H1 (cell line): Measurements from ENCODE around the gene GRM8. TPM values are rescaled to one million over a fixed set of nuclear protein-coding genes. Genes with fewer than 3 reads are reported as not detected.

ENCODE experiments used
- CTCF ChIA-PET: fragments of 300-600 bp; sonication (Branson Sonifier 250); formaldehyde crosslinking; loops from one replicate; lab custom pipeline; 2021; ENCODE audit not compliant: partially characterized antibody; lab: Charles Lee
- POLR2A ChIA-PET: fragments of 300-600 bp; sonication (Branson Sonifier 250); formaldehyde crosslinking; loops from one replicate; lab custom pipeline; 2021; ENCODE audit warnings: inconsistent platforms; ENCODE audit not compliant: partially characterized antibody; lab: Charles Lee
- DNase-seq, 2 experiments: peaks; one replicate each; pipeline versions ENCODE4 v3.0.0 to v3.0.0-alpha.2; 2010 to 2022; ENCODE audit warnings: low spot score in 2 of 2, low read depth in 1 of 2, mixed read lengths in 1 of 2
- FAIRE-seq: peaks from 2 replicates; lab custom pipeline; 2011; peaks lifted over from hg19 to GRCh38; lab: Jason Lieb, UNC
- H2AFZ ChIP-seq: 2 replicates; pipeline ENCODE4 v1.8.1; 2012; ENCODE audit warnings: low read length, inconsistent platforms
- H2AK5ac ChIP-seq: 2 replicates; pipeline ENCODE4 v1.6.1; 2013; ENCODE audit warnings: low read depth, low read length
- H2BK120ac ChIP-seq: replicated peaks from 2 replicates; pipeline ENCODE3; 2013; ENCODE audit warnings: low read depth, low read length, inconsistent platforms
- H2BK12ac ChIP-seq: 2 replicates; pipeline ENCODE4 v1.6.1; 2013; ENCODE audit warnings: low read depth, low read length
- H2BK15ac ChIP-seq: 2 replicates; pipeline ENCODE4 v1.6.1; 2013; ENCODE audit warnings: low read length
- H2BK20ac ChIP-seq: 2 replicates; pipeline ENCODE4 v1.6.1; 2013; ENCODE audit warnings: low read length
- H2BK5ac ChIP-seq: 2 replicates; pipeline ENCODE4 v1.6.1; 2013; ENCODE audit warnings: low read depth, low read length
- H3K14ac ChIP-seq: 2 replicates; pipeline ENCODE4 v1.6.1; 2013; ENCODE audit warnings: inconsistent platforms; ENCODE audit not compliant: insufficient read length
- H3K18ac ChIP-seq: 2 replicates; pipeline ENCODE4 v1.6.1; 2013; ENCODE audit warnings: low read length; ENCODE audit errors: extremely low read depth
- H3K23ac ChIP-seq: 2 replicates; pipeline ENCODE4 v1.6.1; 2013; ENCODE audit warnings: inconsistent platforms; ENCODE audit not compliant: insufficient read length
- H3K23me2 ChIP-seq: 2 replicates; pipeline ENCODE4 v1.6.1; 2013; ENCODE audit warnings: low read depth, low read length
- H3K27ac ChIP-seq: 2 replicates; pipeline ENCODE4 v1.6.1; 2011; ENCODE audit warnings: low read depth, low read length, inconsistent platforms
- H3K27me3 ChIP-seq, 4 experiments: replicated peaks in 1 of 4; 1 replicate in 1 of 4; 2 replicates in 3 of 4; pipeline versions ENCODE4 v1.6.1 to v1.8.1; 2011 to 2013; ENCODE audit warnings: low read length in 3 of 4, mild to moderate bottlenecking in 3 of 4, inconsistent platforms in 2 of 4, mixed read lengths in 2 of 4, moderate library complexity in 1 of 4; ENCODE audit not compliant: control insufficient read depth in 3 of 4, insufficient read depth in 3 of 4; ENCODE audit errors: extremely low read depth in 1 of 4
- H3K36me3 ChIP-seq, 4 experiments: 2 replicates each; pipeline versions ENCODE4 v1.6.1 to v1.8.1; 2011 to 2013; ENCODE audit warnings: mild to moderate bottlenecking in 4 of 4, low read length in 3 of 4, moderate library complexity in 2 of 4, control low read depth in 1 of 4, inconsistent platforms in 1 of 4; ENCODE audit not compliant: insufficient read depth in 4 of 4, control insufficient read depth in 2 of 4
- H3K4ac ChIP-seq: replicated peaks from 2 replicates; pipeline ENCODE3; 2013; ENCODE audit warnings: low read length, low read depth, mixed read lengths, inconsistent platforms; ENCODE audit not compliant: insufficient read length
- H3K4me1 ChIP-seq, 4 experiments: replicated peaks in 1 of 4; 1 replicate in 1 of 4; 2 replicates in 3 of 4; pipeline versions ENCODE4 v1.6.1 to v1.8.1; 2011 to 2013; ENCODE audit warnings: low read length in 3 of 4, inconsistent platforms in 2 of 4, mixed read lengths in 1 of 4; ENCODE audit not compliant: insufficient read depth in 4 of 4, control insufficient read depth in 3 of 4
- H3K4me2 ChIP-seq, 2 experiments: 2 replicates each; pipeline versions ENCODE4 v1.6.1 to v1.8.1; 2011 to 2013; ENCODE audit warnings: low read depth in 2 of 2, low read length in 2 of 2, control low read depth in 1 of 2, inconsistent platforms in 1 of 2, mild to moderate bottlenecking in 1 of 2; ENCODE audit not compliant: insufficient read depth in 1 of 2
- H3K4me3 ChIP-seq, 4 experiments: fragments of 200-600, 300-600 bp in 1 of 4; sonication (generic), shearing (Covaris generic), sonication (Bioruptor Twin) in 1 of 4; 2 replicates each; pipeline versions ENCODE4 v1.5.1 to v1.8.1; 2011 to 2016; ENCODE audit warnings: low read length in 4 of 4, low read depth in 3 of 4, control low read depth in 2 of 4, inconsistent platforms in 2 of 4, mild to moderate bottlenecking in 2 of 4, mixed read lengths in 1 of 4, moderate library complexity in 1 of 4; ENCODE audit not compliant: insufficient read depth in 2 of 4; ENCODE audit errors: extremely low read depth in 1 of 4
- H3K56ac ChIP-seq: replicated peaks from 2 replicates; pipeline ENCODE3; 2013; ENCODE audit warnings: low read depth, mild to moderate bottlenecking, mixed read lengths, low read length, inconsistent platforms; ENCODE audit not compliant: insufficient read length
- H3K79me1 ChIP-seq: 2 replicates; pipeline ENCODE4 v1.6.1; 2013; ENCODE audit warnings: low read depth, low read length, control low read depth
- H3K79me2 ChIP-seq, 2 experiments: 2 replicates each; pipeline versions ENCODE4 v1.6.1 to v1.8.1; 2012 to 2013; ENCODE audit warnings: low read length in 2 of 2, mild to moderate bottlenecking in 2 of 2, inconsistent platforms in 1 of 2; ENCODE audit not compliant: insufficient read depth in 2 of 2, control insufficient read depth in 1 of 2
- H3K9ac ChIP-seq, 4 experiments: replicated peaks in 1 of 4; 1 replicate in 1 of 4; 2 replicates in 3 of 4; pipeline versions ENCODE4 v1.6.1 to v1.8.1; 2011 to 2013; ENCODE audit warnings: low read depth in 3 of 4, low read length in 3 of 4, control low read depth in 2 of 4, mild to moderate bottlenecking in 2 of 4, moderate library complexity in 2 of 4, inconsistent platforms in 1 of 4; ENCODE audit errors: extremely low read depth in 1 of 4
- H3K9me3 ChIP-seq, 2 experiments: 2 replicates each; pipeline versions ENCODE4 v1.6.1 to v1.8.1; 2012 to 2013; ENCODE audit warnings: mild to moderate bottlenecking in 2 of 2, moderate library complexity in 2 of 2, control low read depth in 1 of 2, inconsistent platforms in 1 of 2, low read depth in 1 of 2, low read length in 1 of 2, mixed read lengths in 1 of 2; ENCODE audit not compliant: insufficient read depth in 2 of 2
- H4K20me1 ChIP-seq, 2 experiments: replicated peaks in 1 of 2; 2 replicates each; pipeline versions ENCODE3 to v1.8.1; 2011 to 2013; ENCODE audit warnings: inconsistent platforms in 2 of 2, low read length in 2 of 2, mild to moderate bottlenecking in 1 of 2; ENCODE audit not compliant: insufficient read depth in 2 of 2, control insufficient read depth in 1 of 2
- H4K5ac ChIP-seq: 2 replicates; pipeline ENCODE4 v1.6.1; 2013; ENCODE audit warnings: low read length, low read depth, mixed read lengths, inconsistent platforms; ENCODE audit not compliant: insufficient read length
- H4K8ac ChIP-seq: 2 replicates; pipeline ENCODE4 v1.8.0; 2013; ENCODE audit warnings: mild to moderate bottlenecking, moderate library complexity, low read length, inconsistent platforms; ENCODE audit not compliant: insufficient read depth; ENCODE audit errors: extremely low read depth
- H4K91ac ChIP-seq: replicated peaks from 2 replicates; pipeline ENCODE3; 2013; ENCODE audit warnings: low read length, mixed read lengths, inconsistent platforms; ENCODE audit not compliant: insufficient read length
- CHD2 ChIP-seq: IDR thresholded peaks from 2 replicates; pipeline ENCODE4 v1.6.1; 2012; ENCODE audit warnings: low read length, improper control_type of control experiment
- EP300 ChIP-seq, 2 experiments: IDR thresholded peaks; 1 replicate in 1 of 2; 2 replicates in 1 of 2; pipeline ENCODE4 v1.6.1; 2011 to 2012; ENCODE audit warnings: low read depth in 2 of 2, low read length in 2 of 2, mild to moderate bottlenecking in 2 of 2, borderline replicate concordance in 1 of 2, inconsistent platforms in 1 of 2, moderate library complexity in 1 of 2
- GTF2F1 ChIP-seq: IDR thresholded peaks from 2 replicates; pipeline ENCODE4 v1.6.1; 2012; ENCODE audit warnings: low read depth, low read length, improper control_type of control experiment, borderline replicate concordance
- RNF2 ChIP-seq: fragments of 200-900, 300-1000 bp; sonication (generic); IDR thresholded peaks from 2 replicates; pipeline ENCODE4 v1.7.1; 2016; ENCODE audit warnings: borderline replicate concordance, low read depth, mild to moderate bottlenecking, antibody characterized with exemption, low read length; ENCODE audit not compliant: poor library complexity, severe bottlenecking; ENCODE audit errors: missing control alignments
- SUZ12 ChIP-seq: fragments of 200-600 bp; sonication (generic); IDR thresholded peaks from 2 replicates; pipeline ENCODE4 v1.6.1; 2012; ENCODE audit warnings: mild to moderate bottlenecking, inconsistent platforms, low read length, moderate library complexity, mixed read lengths
- TCF12 ChIP-seq: IDR thresholded peaks from 2 replicates; pipeline ENCODE4 v1.6.1; 2011; ENCODE audit warnings: low read depth, mild to moderate bottlenecking, low read length
- polyA plus RNA-seq, 7 experiments: library from polyadenylated mRNA; depleted of rRNA in 3 of 7; stranded (reverse) in 5 of 7; unstranded in 2 of 7; fragments of >200 nt in 5 of 7; fragments of 200-250 nt in 2 of 7; gene quantifications; 1 replicate in 5 of 7; 2 replicates in 1 of 7; 4 replicates in 1 of 7; pipeline versions ENCODE4 v1.2.1 to v1.2.3, GENCODE V29; 2011 to 2013; ENCODE audit warnings: missing spikeins in 2 of 7, mixed read lengths in 2 of 7
- total RNA-seq: library from RNA; stranded (reverse); fragmentation: NEBNext Ultra II Directional; extraction: Animal tissue kit (Norgen Biotek cat#: 25700); gene quantifications from 2 replicates; pipeline ENCODE4 v1.2.1, GENCODE V29; 2021
- TF ChIP-seq, protein P1 (sequence below): IDR thresholded peaks from 2 replicates; pipeline ENCODE4 v1.6.1; 2012; ENCODE audit warnings: low read length, inconsistent platforms

GRM8 gene
- total and polyA plus RNA-seq, 2 of the 8 experiments (the other 6 are each of a cell fraction or from before 2014, with no cell fraction given) = 2.6 to 2.8 TPM

GRCh38 chr7:126959649-126960048 lies 293.1 kb downstream of the GRM8 start:
- no peak overlapping the region for H3K18ac ChIP-seq
- H2BK5ac ChIP-seq = no peak overlapping the region
- no peak overlapping the region for H3K23ac ChIP-seq
- no peak overlapping the region for H3K4me2 ChIP-seq
- no peak overlapping the region for H3K4ac ChIP-seq
- no peak overlapping the region for H3K4me3 ChIP-seq
- no peak overlapping the region for H3K14ac ChIP-seq
- no peak overlapping the region for H4K91ac ChIP-seq
- DNase-seq (no peak), FAIRE-seq (no peak)
- H3K27ac ChIP-seq = no peak overlapping the region
- no peak overlapping the region for H3K9ac ChIP-seq
- no peaks in the 10 kb centered on the region; a peak in 1 of 7 replicates for H3K4me1 ChIP-seq
- no peak overlapping the region for H2BK120ac ChIP-seq
- H2BK20ac ChIP-seq = no peak overlapping the region
- H2AFZ ChIP-seq = no peak overlapping the region
- no peaks in the 10 kb centered on the region for H3K27me3 ChIP-seq
- H3K9me3 ChIP-seq = no peaks in the 10 kb centered on the region
- POLR2A ChIA-PET = no interaction called here
- CTCF ChIA-PET = interaction anchor here (1.1 to 1.2 kb wide), 2 partner anchors 148 to 155 kb away, joined by 3 read pairs; no protein-coding TSS in a partner anchor
- no peak overlapping the region for H4K5ac ChIP-seq
- H4K8ac ChIP-seq = no peak overlapping the region
- no peaks in the 10 kb centered on the region for H3K79me2 ChIP-seq
- no peaks in the 10 kb centered on the region for H3K23me2 ChIP-seq
- H3K79me1 ChIP-seq = no peaks in the 10 kb centered on the region
- no peak overlapping the region for H2BK15ac ChIP-seq
- no peak overlapping the region for H3K56ac ChIP-seq
- H2BK12ac ChIP-seq = no peak overlapping the region
- no peak overlapping the region for H2AK5ac ChIP-seq
- H4K20me1 ChIP-seq = no peaks in the 10 kb centered on the region
- H3K36me3 ChIP-seq = no peaks in the 10 kb centered on the region
- TF ChIP-seq, protein P1, sequence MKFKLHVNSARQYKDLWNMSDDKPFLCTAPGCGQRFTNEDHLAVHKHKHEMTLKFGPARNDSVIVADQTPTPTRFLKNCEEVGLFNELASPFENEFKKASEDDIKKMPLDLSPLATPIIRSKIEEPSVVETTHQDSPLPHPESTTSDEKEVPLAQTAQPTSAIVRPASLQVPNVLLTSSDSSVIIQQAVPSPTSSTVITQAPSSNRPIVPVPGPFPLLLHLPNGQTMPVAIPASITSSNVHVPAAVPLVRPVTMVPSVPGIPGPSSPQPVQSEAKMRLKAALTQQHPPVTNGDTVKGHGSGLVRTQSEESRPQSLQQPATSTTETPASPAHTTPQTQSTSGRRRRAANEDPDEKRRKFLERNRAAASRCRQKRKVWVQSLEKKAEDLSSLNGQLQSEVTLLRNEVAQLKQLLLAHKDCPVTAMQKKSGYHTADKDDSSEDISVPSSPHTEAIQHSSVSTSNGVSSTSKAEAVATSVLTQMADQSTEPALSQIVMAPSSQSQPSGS = no peak
- TF ChIP-seq GTF2F1 (no peak), SUZ12 (no peak), EP300 (IDR thresholded peaks at IDR 0.05; ENCODE audit: borderline replicate concordance in 1 of 2, low read depth in 2 of 2, low read length in 2 of 2) (no peak), CHD2 (no peak), TCF12 (no peak), RNF2 (no peak)
